SK-N-SH (cell line): ENCODE measurements around the gene ATP8A1. TPM values are rescaled to one million over a fixed set of nuclear protein-coding genes. Genes with fewer than 3 reads are reported as not detected.

Experiments used
- CTCF ChIA-PET: fragments of 300-600, 350-600 bp; formaldehyde crosslinking; extraction: SDS; loops from one replicate; lab custom pipeline; 2021; lab: Yijun Ruan, JAX
- POLR2A ChIA-PET: fragments of 350-600 bp; sonication (Branson Sonifier 250); formaldehyde crosslinking; extraction: SDS; loops from one replicate; lab custom pipeline; 2020; ENCODE audit warnings: antibody characterized with exemption, inconsistent platforms; lab: Yijun Ruan, JAX
- DNase-seq: peaks from one replicate; pipeline ENCODE4 v3.0.0; 2012
- H2AFZ ChIP-seq: fragments of 200-600 bp; sonication (generic); 2 replicates; pipeline ENCODE4 v1.8.1; 2016; ENCODE audit warnings: antibody characterized with exemption, mild to moderate bottlenecking, low read depth
- H3F3A ChIP-seq: fragments of 200-600 bp; sonication (generic); replicated peaks from 2 replicates; pipeline ENCODE3; 2016; ENCODE audit warnings: antibody characterized with exemption, mild to moderate bottlenecking; ENCODE audit not compliant: insufficient read depth
- H3K27ac ChIP-seq, 2 experiments: fragments of 200-500 bp in 1 of 2; fragments of 200-600 bp in 1 of 2; sonication (Bioruptor generic) in 1 of 2; sonication (generic), shearing (Covaris generic) in 1 of 2; 2 replicates each; pipeline versions ENCODE4 v1.5.1 to v1.6.1; 2014 to 2016; ENCODE audit warnings: low read depth in 2 of 2, inconsistent platforms in 1 of 2, low read length in 1 of 2, mild to moderate bottlenecking in 1 of 2, mixed read lengths in 1 of 2
- H3K27me3 ChIP-seq: fragments of 200-600 bp; sonication (generic), shearing (Covaris generic); 2 replicates; pipeline ENCODE4 v1.6.1; 2016; ENCODE audit warnings: mixed run types; ENCODE audit not compliant: insufficient read depth
- H3K36me3 ChIP-seq, 2 experiments: fragments of 200-500 bp in 1 of 2; fragments of 200-600 bp in 1 of 2; sonication (Bioruptor generic) in 1 of 2; sonication (generic) in 1 of 2; replicated peaks in 1 of 2; 2 replicates each; pipeline versions ENCODE3 to v1.5.1; 2014 to 2016; ENCODE audit warnings: low read length in 1 of 2, mild to moderate bottlenecking in 1 of 2; ENCODE audit not compliant: insufficient read depth in 2 of 2, control insufficient read depth in 1 of 2
- H3K4me1 ChIP-seq, 2 experiments: fragments of 200-500 bp in 1 of 2; fragments of 200-600 bp in 1 of 2; sonication (Bioruptor generic) in 1 of 2; sonication (generic), shearing (Covaris generic) in 1 of 2; 2 replicates each; pipeline versions ENCODE4 v1.5.1 to v1.6.1; 2014 to 2016; ENCODE audit warnings: low read depth in 1 of 2, low read length in 1 of 2, mixed run types in 1 of 2; ENCODE audit not compliant: insufficient read depth in 2 of 2, control insufficient read depth in 1 of 2
- H3K4me2 ChIP-seq: fragments of 200-600 bp; sonication (generic), shearing (Covaris generic); 2 replicates; pipeline ENCODE4 v1.6.1; 2017; ENCODE audit warnings: mixed run types
- H3K4me3 ChIP-seq, 2 experiments: fragments of 200-500 bp in 1 of 2; fragments of 200-600 bp in 1 of 2; sonication (Bioruptor generic) in 1 of 2; sonication (generic), shearing (Covaris generic) in 1 of 2; 2 replicates each; pipeline versions ENCODE4 v1.5.1 to v1.8.1; 2014 to 2016; ENCODE audit warnings: low read depth in 2 of 2, inconsistent platforms in 1 of 2, low read length in 1 of 2, mild to moderate bottlenecking in 1 of 2, mixed read lengths in 1 of 2, moderate library complexity in 1 of 2
- H3K79me2 ChIP-seq: fragments of 200-600 bp; sonication (generic); 2 replicates; pipeline ENCODE4 v1.8.1; 2017; ENCODE audit warnings: mild to moderate bottlenecking; ENCODE audit not compliant: insufficient read depth
- H3K9ac ChIP-seq: fragments of 200-600 bp; sonication (generic); 2 replicates; pipeline ENCODE4 v1.6.1; 2017; ENCODE audit warnings: mixed run types
- H3K9me2 ChIP-seq: fragments of 200-600 bp; sonication (generic); 2 replicates; pipeline ENCODE4 v1.6.1; 2017; ENCODE audit warnings: mixed run types
- H3K9me3 ChIP-seq: fragments of 200-600 bp; sonication (generic); 2 replicates; pipeline ENCODE4 v1.6.1; 2017; ENCODE audit warnings: mixed run types, mild to moderate bottlenecking, moderate library complexity
- H4K20me1 ChIP-seq: fragments of 200-600 bp; sonication (generic); 2 replicates; pipeline ENCODE4 v1.6.1; 2017; ENCODE audit warnings: mild to moderate bottlenecking, mixed run types; ENCODE audit not compliant: insufficient read depth
- CHD2 ChIP-seq: fragments of 150-350 bp; IDR thresholded peaks from 2 replicates; pipeline ENCODE4 v1.6.1; 2018; ENCODE audit warnings: low read length; ENCODE audit not compliant: partially characterized antibody
- EZH2phosphoT487 ChIP-seq: fragments of 200-600 bp; sonication (generic); IDR thresholded peaks from 2 replicates; pipeline ENCODE4 v1.6.1; 2017; ENCODE audit warnings: low read depth, mixed run types, mild to moderate bottlenecking, antibody characterized with exemption, moderate library complexity, borderline replicate concordance
- FOSL2 ChIP-seq: IDR thresholded peaks from 2 replicates; pipeline ENCODE4 v1.4.0; 2012; ENCODE audit warnings: low read depth, mild to moderate bottlenecking, moderate library complexity, borderline replicate concordance
- FOXM1 ChIP-seq: IDR thresholded peaks from 2 replicates; pipeline ENCODE4 v1.4.0; 2012; ENCODE audit warnings: low read depth, mild to moderate bottlenecking
- GABPA ChIP-seq: IDR thresholded peaks from 2 replicates; pipeline ENCODE4 v1.4.0; 2012; ENCODE audit warnings: low read depth, mild to moderate bottlenecking
- GATA2 ChIP-seq: sonication (generic); formaldehyde crosslinking; IDR thresholded peaks from 2 replicates; pipeline ENCODE4 v1.5.0; 2020; ENCODE audit warnings: mild to moderate bottlenecking, missing genetic modification reagents
- MXI1 ChIP-seq: IDR thresholded peaks from 2 replicates; pipeline ENCODE4 v1.6.1; 2012; ENCODE audit warnings: mild to moderate bottlenecking, low read depth, low read length, improper control_type of control experiment
- RFX5 ChIP-seq: IDR thresholded peaks from 2 replicates; pipeline ENCODE4 v1.6.1; 2012; ENCODE audit warnings: mild to moderate bottlenecking, improper control_type of control experiment, low read length
- SIN3A ChIP-seq: IDR thresholded peaks from 2 replicates; pipeline ENCODE4 v1.6.1; 2012; ENCODE audit warnings: low read depth, mild to moderate bottlenecking, low read length, moderate library complexity, borderline replicate concordance
- SMC3 ChIP-seq: IDR thresholded peaks from 2 replicates; pipeline ENCODE4 v1.6.1; 2012; ENCODE audit warnings: low read depth, low read length, improper control_type of control experiment
- TAF1 ChIP-seq: IDR thresholded peaks from 2 replicates; pipeline ENCODE4 v1.6.1; 2012; ENCODE audit warnings: low read depth, mild to moderate bottlenecking, low read length, moderate library complexity, borderline replicate concordance
- TEAD4 ChIP-seq: IDR thresholded peaks from 2 replicates; pipeline ENCODE4 v1.4.0; 2012; ENCODE audit warnings: mild to moderate bottlenecking, borderline replicate concordance; ENCODE audit not compliant: insufficient read depth
- WGBS: methylation state at CpG from one replicate; pipeline ENCODE4 v1.1.6; 2017; ENCODE audit warnings: low lambda C conversion rate; 5-methylcytosine and 5-hydroxymethylcytosine counted together
- polyA plus RNA-seq, 3 experiments: library from polyadenylated mRNA; depleted of rRNA; stranded (reverse); fragments of >200 nt; gene quantifications; 2 replicates each; pipeline ENCODE4 v1.2.3, GENCODE V29; 2012
- TF ChIP-seq, protein P1 (sequence below): IDR thresholded peaks from 2 replicates; pipeline ENCODE4 v1.6.1; 2012; ENCODE audit warnings: mild to moderate bottlenecking, low read depth, low read length, moderate library complexity
- TF ChIP-seq, protein P2 (sequence below): fragments of 150-350 bp; IDR thresholded peaks from 2 replicates; pipeline ENCODE4 v1.6.1; 2017; ENCODE audit warnings: antibody characterized with exemption, low read length, low read depth, borderline replicate concordance
- TF ChIP-seq, protein P3 (sequence below): fragments of 150-350 bp; IDR thresholded peaks from 2 replicates; pipeline ENCODE4 v1.6.1; 2016; ENCODE audit warnings: mild to moderate bottlenecking, low read depth, low read length

The ATP8A1 gene
- polyA plus RNA-seq, 1 of the 3 experiments (the other 2 are of a cell fraction) = 0.38 TPM

DNA sequence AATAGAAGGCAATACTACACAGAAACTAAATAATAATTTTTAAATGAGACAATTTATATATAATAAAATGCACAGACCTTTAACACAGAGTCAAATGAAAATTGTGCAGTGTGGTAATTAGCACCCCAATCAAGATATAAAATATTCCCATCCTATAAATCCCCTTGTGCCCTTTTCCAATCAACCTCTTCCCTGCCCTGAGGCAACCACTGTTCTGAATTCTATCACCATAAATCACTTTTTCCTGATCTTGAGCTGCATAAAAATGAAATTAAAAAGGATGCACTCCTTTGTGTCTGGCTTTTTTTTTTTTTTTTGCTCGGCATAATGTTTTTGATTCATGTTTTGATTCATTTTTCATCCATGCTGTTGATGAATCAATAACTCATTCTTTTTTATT lies 107.0 kb downstream of the ATP8A1 start:
- DNase-seq = no peak
- Histone ChIP-seq H3K4me2 (no peak overlapping the region), H3K9me3 (no peaks in the 10 kb centered on the region), H3K9ac (no peak overlapping the region), H4K20me1 (no peaks in the 10 kb centered on the region), H3K36me3 (no peaks in the 10 kb centered on the region), H3K27ac (no peak overlapping the region), H3K9me2 (no peaks in the 10 kb centered on the region), H2AFZ (no peak overlapping the region), H3K4me1 (no peaks in the 10 kb centered on the region), H3K4me3 (no peak overlapping the region), H3K27me3 (no peaks in the 10 kb centered on the region), H3F3A (no peaks in the 10 kb centered on the region), H3K79me2 (no peaks in the 10 kb centered on the region)
- 33% methylated on average over 1 of the region's 1 CpG for WGBS
- CTCF ChIA-PET = interaction anchor here (0.9 to 1.3 kb wide), 2 partner anchors 19 to 42 kb away, joined by 3 read pairs; no protein-coding TSS in a partner anchor
- POLR2A ChIA-PET = interaction anchor here (0.6 kb wide), 1 partner anchor 197 kb away, joined by 4 read pairs; no protein-coding TSS in a partner anchor
- TF ChIP-seq, protein P1, sequence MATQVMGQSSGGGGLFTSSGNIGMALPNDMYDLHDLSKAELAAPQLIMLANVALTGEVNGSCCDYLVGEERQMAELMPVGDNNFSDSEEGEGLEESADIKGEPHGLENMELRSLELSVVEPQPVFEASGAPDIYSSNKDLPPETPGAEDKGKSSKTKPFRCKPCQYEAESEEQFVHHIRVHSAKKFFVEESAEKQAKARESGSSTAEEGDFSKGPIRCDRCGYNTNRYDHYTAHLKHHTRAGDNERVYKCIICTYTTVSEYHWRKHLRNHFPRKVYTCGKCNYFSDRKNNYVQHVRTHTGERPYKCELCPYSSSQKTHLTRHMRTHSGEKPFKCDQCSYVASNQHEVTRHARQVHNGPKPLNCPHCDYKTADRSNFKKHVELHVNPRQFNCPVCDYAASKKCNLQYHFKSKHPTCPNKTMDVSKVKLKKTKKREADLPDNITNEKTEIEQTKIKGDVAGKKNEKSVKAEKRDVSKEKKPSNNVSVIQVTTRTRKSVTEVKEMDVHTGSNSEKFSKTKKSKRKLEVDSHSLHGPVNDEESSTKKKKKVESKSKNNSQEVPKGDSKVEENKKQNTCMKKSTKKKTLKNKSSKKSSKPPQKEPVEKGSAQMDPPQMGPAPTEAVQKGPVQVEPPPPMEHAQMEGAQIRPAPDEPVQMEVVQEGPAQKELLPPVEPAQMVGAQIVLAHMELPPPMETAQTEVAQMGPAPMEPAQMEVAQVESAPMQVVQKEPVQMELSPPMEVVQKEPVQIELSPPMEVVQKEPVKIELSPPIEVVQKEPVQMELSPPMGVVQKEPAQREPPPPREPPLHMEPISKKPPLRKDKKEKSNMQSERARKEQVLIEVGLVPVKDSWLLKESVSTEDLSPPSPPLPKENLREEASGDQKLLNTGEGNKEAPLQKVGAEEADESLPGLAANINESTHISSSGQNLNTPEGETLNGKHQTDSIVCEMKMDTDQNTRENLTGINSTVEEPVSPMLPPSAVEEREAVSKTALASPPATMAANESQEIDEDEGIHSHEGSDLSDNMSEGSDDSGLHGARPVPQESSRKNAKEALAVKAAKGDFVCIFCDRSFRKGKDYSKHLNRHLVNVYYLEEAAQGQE = no peak

DNA sequence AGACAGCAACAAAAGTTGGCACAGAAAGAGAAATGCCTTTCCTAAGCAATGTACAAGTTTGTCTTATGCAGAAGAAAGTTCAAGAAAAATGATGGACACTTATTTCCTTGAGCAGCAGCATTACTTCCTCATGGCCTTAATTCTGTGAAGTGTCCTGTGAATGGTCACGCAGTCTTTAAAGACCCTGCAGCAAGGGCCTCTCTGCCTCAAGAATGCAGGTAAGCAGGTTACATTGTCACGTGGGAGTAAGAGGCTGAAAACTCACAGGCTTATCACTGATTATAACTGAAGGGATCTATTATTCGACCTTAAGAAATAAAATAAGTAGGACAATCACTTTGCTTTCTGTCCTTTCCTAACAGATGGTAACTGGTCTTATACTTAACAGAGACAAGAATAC lies 109.1 kb downstream of the ATP8A1 start:
- Histone ChIP-seq H3K79me2 (no peaks in the 10 kb centered on the region), H2AFZ (no peak overlapping the region), H3K4me3 (no peak overlapping the region), H4K20me1 (no peaks in the 10 kb centered on the region), H3K9ac (no peak overlapping the region), H3K27ac (no peak overlapping the region), H3K36me3 (no peaks in the 10 kb centered on the region), H3K27me3 (no peaks in the 10 kb centered on the region), H3K9me3 (no peaks in the 10 kb centered on the region), H3K4me2 (no peak overlapping the region), H3K4me1 (no peaks in the 10 kb centered on the region), H3K9me2 (no peaks in the 10 kb centered on the region), H3F3A (peaks cover 3% of the 10 kb centered on the region)
- CTCF ChIA-PET = interaction anchor here (0.9 kb wide), 1 partner anchor 30 kb away, joined by 3 read pairs; no protein-coding TSS in a partner anchor
- no peak for DNase-seq
- 42% methylated on average over 3 of the region's 3 CpGs for WGBS
- TF ChIP-seq CHD2 (no peak), GABPA (no peak), FOXM1 (no peak), SMC3 (no peak), MXI1 (no peak), GATA2 (CRISPR knock-in tag) (no peak), TAF1 (no peak), FOSL2 (no peak), TEAD4 (no peak), RFX5 (no peak), SIN3A (no peak), EZH2phosphoT487 (no peak)
- TF ChIP-seq, protein P2, sequence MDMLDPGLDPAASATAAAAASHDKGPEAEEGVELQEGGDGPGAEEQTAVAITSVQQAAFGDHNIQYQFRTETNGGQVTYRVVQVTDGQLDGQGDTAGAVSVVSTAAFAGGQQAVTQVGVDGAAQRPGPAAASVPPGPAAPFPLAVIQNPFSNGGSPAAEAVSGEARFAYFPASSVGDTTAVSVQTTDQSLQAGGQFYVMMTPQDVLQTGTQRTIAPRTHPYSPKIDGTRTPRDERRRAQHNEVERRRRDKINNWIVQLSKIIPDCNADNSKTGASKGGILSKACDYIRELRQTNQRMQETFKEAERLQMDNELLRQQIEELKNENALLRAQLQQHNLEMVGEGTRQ = no peak
- TF ChIP-seq, protein P3, sequence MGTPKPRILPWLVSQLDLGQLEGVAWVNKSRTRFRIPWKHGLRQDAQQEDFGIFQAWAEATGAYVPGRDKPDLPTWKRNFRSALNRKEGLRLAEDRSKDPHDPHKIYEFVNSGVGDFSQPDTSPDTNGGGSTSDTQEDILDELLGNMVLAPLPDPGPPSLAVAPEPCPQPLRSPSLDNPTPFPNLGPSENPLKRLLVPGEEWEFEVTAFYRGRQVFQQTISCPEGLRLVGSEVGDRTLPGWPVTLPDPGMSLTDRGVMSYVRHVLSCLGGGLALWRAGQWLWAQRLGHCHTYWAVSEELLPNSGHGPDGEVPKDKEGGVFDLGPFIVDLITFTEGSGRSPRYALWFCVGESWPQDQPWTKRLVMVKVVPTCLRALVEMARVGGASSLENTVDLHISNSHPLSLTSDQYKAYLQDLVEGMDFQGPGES = no peak
- POLR2A ChIA-PET = no interaction called here
